Measurements from ENCODE around the gene SETD7.

Gene SETD7

GRCh38 chr4:139525414-139525813, 30.6 kb downstream of the SETD7 start:
- no peaks in the 10 kb centered on the region for H3K27me3 ChIP-seq (ENCODE audit: low read length)
- TF ChIP-seq CTCF (IDR thresholded peaks at IDR 0.05; ENCODE audit: insufficient read depth, low read length, poor library complexity, severe bottlenecking) = no peak
- no peak for TF ChIP-seq EZH2phosphoT487 (conservative IDR thresholded peaks at IDR 0.05; ENCODE audit: low read length)
- H3K4me2 ChIP-seq (ENCODE audit: low read depth, low read length, poor library complexity, severe bottlenecking) = no peak overlapping the region
- H3K36me3 ChIP-seq (ENCODE audit: low read length) = peaks cover 5% of the 10 kb centered on the region; the same call in 1 of the 2 replicates
- H3K79me2 ChIP-seq (ENCODE audit: insufficient read depth, low read length) = no peaks in the 10 kb centered on the region
- no peaks in the 10 kb centered on the region for H3F3A ChIP-seq (ENCODE audit: insufficient read depth)
- H3K27ac ChIP-seq (ENCODE audit: low read depth, low read length) = no peak overlapping the region
- H3K4me3 ChIP-seq (ENCODE audit: insufficient read depth, low read length, poor library complexity, severe bottlenecking) = no peak overlapping the region
- H3K9me2 ChIP-seq (replicated peaks; ENCODE audit: insufficient read depth, low read length) = no peaks in the 10 kb centered on the region
- H4K20me1 ChIP-seq (ENCODE audit: low read depth, low read length) = no peaks in the 10 kb centered on the region
- no peak overlapping the region for H3K9ac ChIP-seq (ENCODE audit: low read length)
- no peak overlapping the region for H2AFZ ChIP-seq (ENCODE audit: low read depth, low read length, severe bottlenecking)
- H3K9me3 ChIP-seq (ENCODE audit: insufficient read depth, low read length) = no peaks in the 10 kb centered on the region

- H3F3A ChIP-seq (ENCODE audit: insufficient read depth) = no peaks in the 10 kb centered on the region
- no peak overlapping the region for H3K4me2 ChIP-seq (ENCODE audit: low read depth, low read length, poor library complexity, severe bottlenecking)
- no peak overlapping the region for H3K9ac ChIP-seq (ENCODE audit: low read length)
- H3K79me2 ChIP-seq (ENCODE audit: insufficient read depth, low read length) = no peaks in the 10 kb centered on the region
- no peaks in the 10 kb centered on the region for H4K20me1 ChIP-seq (ENCODE audit: low read depth, low read length)
- peaks cover 6% of the 10 kb centered on the region; the same call in 1 of the 2 replicates for H3K36me3 ChIP-seq (ENCODE audit: low read length)
- no peaks in the 10 kb centered on the region for H3K27me3 ChIP-seq (ENCODE audit: low read length)
- H3K9me3 ChIP-seq (ENCODE audit: insufficient read depth, low read length) = no peaks in the 10 kb centered on the region
- H3K27ac ChIP-seq (ENCODE audit: low read depth, low read length) = no peak overlapping the region
- H3K9me2 ChIP-seq (replicated peaks; ENCODE audit: insufficient read depth, low read length) = no peaks in the 10 kb centered on the region
- no peak overlapping the region for H2AFZ ChIP-seq (ENCODE audit: low read depth, low read length, severe bottlenecking)
- no peak overlapping the region for H3K4me3 ChIP-seq (ENCODE audit: insufficient read depth, low read length, poor library complexity, severe bottlenecking)
- TF ChIP-seq EZH2phosphoT487 (conservative IDR thresholded peaks at IDR 0.05; ENCODE audit: low read length) (no peak), CTCF (IDR thresholded peaks at IDR 0.05; ENCODE audit: insufficient read depth, low read length, poor library complexity, severe bottlenecking) (no peak)
These were observed 31.9 kb downstream of the SETD7 start for GRCh38 chr4:139524062-139524631.

GRCh38 chr4:139523076-139523475, 32.9 kb downstream of the SETD7 start:
- H2AFZ ChIP-seq (ENCODE audit: low read depth, low read length, severe bottlenecking) = no peak overlapping the region
- TF ChIP-seq CTCF (IDR thresholded peaks at IDR 0.05; ENCODE audit: insufficient read depth, low read length, poor library complexity, severe bottlenecking) = no peak
- no peak for TF ChIP-seq EZH2phosphoT487 (conservative IDR thresholded peaks at IDR 0.05; ENCODE audit: low read length)
- no peaks in the 10 kb centered on the region for H3K9me2 ChIP-seq (replicated peaks; ENCODE audit: insufficient read depth, low read length)
- H3F3A ChIP-seq (ENCODE audit: insufficient read depth) = no peaks in the 10 kb centered on the region
- H3K9ac ChIP-seq (ENCODE audit: low read length) = no peak overlapping the region
- no peaks in the 10 kb centered on the region for H3K27me3 ChIP-seq (ENCODE audit: low read length)
- H4K20me1 ChIP-seq (ENCODE audit: low read depth, low read length) = no peaks in the 10 kb centered on the region
- H3K4me3 ChIP-seq (ENCODE audit: insufficient read depth, low read length, poor library complexity, severe bottlenecking) = no peak overlapping the region
- H3K9me3 ChIP-seq (ENCODE audit: insufficient read depth, low read length) = no peaks in the 10 kb centered on the region
- H3K79me2 ChIP-seq (ENCODE audit: insufficient read depth, low read length) = no peaks in the 10 kb centered on the region
- no peak overlapping the region for H3K4me2 ChIP-seq (ENCODE audit: low read depth, low read length, poor library complexity, severe bottlenecking)
- no peak overlapping the region for H3K27ac ChIP-seq (ENCODE audit: low read depth, low read length)
- H3K36me3 ChIP-seq (ENCODE audit: low read length) = peaks cover 4% of the 10 kb centered on the region; the same call in 1 of the 2 replicates

All from SU-DHL-6 (cell line).